Measurements from ENCODE around the gene RNF113A. TPM values are rescaled to one million over a fixed set of nuclear protein-coding genes. Genes with fewer than 3 reads are reported as not detected.
"Not testable (repeated sequence)": the region's sequence is repeated elsewhere in the genome, so short reads cannot be mapped to it uniquely, and the experiment has no call there.

Gene RNF113A
- total and polyA plus RNA-seq, 4 donors, result 8.8 to 18.5 (median 16.9) TPM

DNA sequence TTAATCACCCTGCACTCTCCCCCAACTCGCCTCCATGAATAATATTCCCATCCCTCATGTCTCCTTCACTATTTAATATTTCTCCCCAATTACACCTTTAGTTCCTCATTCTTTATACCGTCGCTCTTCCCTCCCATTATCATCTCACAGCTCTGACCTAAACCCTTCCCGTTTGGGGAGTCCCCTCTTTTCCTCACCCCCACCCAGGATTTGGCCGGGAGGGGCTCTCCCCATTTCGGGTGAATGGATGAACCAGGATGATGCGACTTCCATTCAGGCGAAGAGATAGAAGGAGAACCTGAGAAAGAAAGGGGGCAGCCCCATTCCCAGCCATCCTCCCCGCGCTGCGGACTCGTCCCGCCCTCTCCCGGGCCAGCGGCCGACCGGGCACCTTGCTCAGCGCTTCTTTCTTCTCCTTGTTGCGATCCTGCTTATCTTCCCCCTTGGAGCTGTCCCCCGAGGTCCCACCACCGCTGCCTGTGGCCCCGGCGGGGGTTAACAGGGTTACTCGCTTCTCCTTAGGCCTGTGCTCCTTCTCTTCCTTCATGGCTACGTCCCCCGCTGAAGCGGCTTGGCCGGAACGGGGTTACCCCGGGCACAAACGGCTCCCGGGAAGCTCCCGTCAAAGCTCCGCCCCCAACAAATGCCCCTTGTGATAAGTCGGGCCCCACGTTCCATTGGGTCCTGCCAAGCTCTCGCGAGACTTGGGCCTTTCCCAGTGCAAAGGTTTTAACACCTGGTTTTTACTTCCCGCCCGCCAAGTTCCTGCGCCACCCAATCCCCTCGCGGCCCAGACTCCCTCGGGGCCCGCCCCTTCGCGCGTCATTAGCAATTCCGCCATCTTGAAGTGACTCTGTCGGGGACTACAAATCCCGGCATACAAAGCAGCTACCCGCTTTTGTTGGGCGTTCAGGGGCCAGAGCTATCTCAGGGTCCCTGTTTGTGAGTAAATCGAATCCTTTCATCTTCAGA, 18.9 kb downstream of the RNF113A start, which contains the start of gene UPF3B:
UPF3B (minus strand) TSS at position 582 of the 972 bp plus-strand sequence; CDS start at position 547, 35 bp downstream.
- Histone ChIP-seq H3K36me3 (ENCODE audit: control insufficient read depth, insufficient read depth, low read length) (peaks cover 2% of the 10 kb centered on the region), H3K27me3 (ENCODE audit: control insufficient read depth, insufficient read depth, low read length) (no peaks in the 10 kb centered on the region), H3K9me3 (ENCODE audit: control insufficient read depth, insufficient read depth, low read length) (no peaks in the 10 kb centered on the region), H3K4me3 (ENCODE audit: low read depth, low read length) (peak within 1 kb of the TSS; percentile 72), H3K4me1 (ENCODE audit: control insufficient read depth, insufficient read depth, low read length) (no peaks in the 10 kb centered on the region), H3K27ac (ENCODE audit: low read depth, low read length) (peak within 1 kb of the TSS; percentile 91)
- peak; percentile 78 to 98 (median 84) for DNase-seq (ENCODE audit: low read depth in 4 of 6, low spot score in 6 of 6)
- WGBS (ENCODE audit: insufficient coverage), result 24% methylated on average over 50 of the region's 54 CpGs

DNA sequence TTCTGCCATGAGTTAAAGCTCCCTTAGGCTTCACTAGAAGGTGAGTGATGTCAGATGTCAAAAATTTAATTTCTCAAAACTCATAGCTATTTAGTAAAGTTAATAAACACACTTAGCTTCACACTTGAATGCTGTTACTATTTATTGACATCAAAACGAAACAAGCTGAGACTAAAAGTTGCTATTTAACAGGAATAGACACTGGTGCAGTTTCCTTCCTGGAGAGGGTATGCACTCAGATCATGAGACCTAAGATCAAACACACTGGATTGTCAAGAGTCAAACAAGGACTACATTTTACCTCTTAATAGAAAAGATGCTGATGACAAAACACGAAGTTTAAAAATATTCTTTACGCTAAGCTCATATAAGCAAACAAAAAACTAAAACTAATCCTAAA, 37.6 kb downstream of the RNF113A start:
- Histone ChIP-seq H3K36me3 (ENCODE audit: control insufficient read depth, insufficient read depth, low read length) (peaks cover 14% of the 10 kb centered on the region), H3K4me3 (ENCODE audit: low read depth, low read length) (no peak overlapping the region), H3K9me3 (ENCODE audit: control insufficient read depth, insufficient read depth, low read length) (no peaks in the 10 kb centered on the region), H3K27ac (ENCODE audit: low read depth, low read length) (no peak overlapping the region), H3K27me3 (ENCODE audit: control insufficient read depth, insufficient read depth, low read length) (no peaks in the 10 kb centered on the region), H3K4me1 (ENCODE audit: control insufficient read depth, insufficient read depth, low read length) (no peaks in the 10 kb centered on the region)
- no peak for DNase-seq (ENCODE audit: low read depth in 4 of 6, low spot score in 6 of 6)
- no CpG with 5 or more reads among the region's 3 CpGs for WGBS (ENCODE audit: insufficient coverage)

- no peaks in the 10 kb centered on the region for H3K9me3 ChIP-seq (ENCODE audit: control insufficient read depth, insufficient read depth, low read length)
- H3K4me3 ChIP-seq (ENCODE audit: low read depth, low read length), result no peak overlapping the region
- H3K36me3 ChIP-seq (ENCODE audit: control insufficient read depth, insufficient read depth, low read length), result peaks cover 2% of the 10 kb centered on the region
- no peaks in the 10 kb centered on the region for H3K27me3 ChIP-seq (ENCODE audit: control insufficient read depth, insufficient read depth, low read length)
- WGBS (ENCODE audit: insufficient coverage), result 80% methylated on average over 1 of the region's 5 CpGs
- no peak overlapping the region for H3K27ac ChIP-seq (ENCODE audit: low read depth, low read length)
- no peaks in the 10 kb centered on the region for H3K4me1 ChIP-seq (ENCODE audit: control insufficient read depth, insufficient read depth, low read length)
- DNase-seq (ENCODE audit: low read depth in 4 of 6, low spot score in 6 of 6), result no peak
These were observed 43.1 kb downstream of the RNF113A start for GRCh38 chrX:119828446-119828845.

DNA sequence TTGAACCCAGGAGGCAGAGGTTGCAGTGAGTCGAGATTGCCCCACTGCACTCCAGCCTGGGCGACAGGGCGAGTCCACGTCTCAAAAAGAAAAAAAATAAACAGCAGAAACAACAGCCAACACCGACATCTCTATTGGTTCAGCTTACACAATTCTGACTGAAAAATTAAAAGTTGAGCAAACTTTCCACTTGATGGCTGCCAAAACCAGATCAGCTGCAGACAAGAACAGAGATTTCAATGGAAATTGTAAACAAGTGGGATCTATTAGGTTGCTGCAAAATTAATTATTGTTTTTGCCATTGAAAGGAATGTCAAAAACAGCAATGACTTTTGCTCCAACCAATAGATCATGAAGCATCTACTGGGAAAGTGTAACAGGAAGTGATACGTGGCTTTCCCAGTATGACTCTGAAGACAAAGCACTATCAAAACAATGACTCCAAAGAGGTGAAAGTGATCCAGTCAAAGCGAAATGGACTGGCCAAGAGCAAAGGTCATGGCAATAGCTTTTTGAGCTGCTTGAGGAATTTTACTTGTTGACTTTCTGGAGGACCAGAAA, 45.1 kb downstream of the RNF113A start:
- H3K4me1 ChIP-seq (ENCODE audit: control insufficient read depth, insufficient read depth, low read length), result no peaks in the 10 kb centered on the region
- no peak overlapping the region for H3K4me3 ChIP-seq (ENCODE audit: low read depth, low read length)
- WGBS (ENCODE audit: insufficient coverage), result 48% methylated on average over 5 of the region's 7 CpGs
- H3K36me3 ChIP-seq (ENCODE audit: control insufficient read depth, insufficient read depth, low read length), result peaks cover 2% of the 10 kb centered on the region
- H3K27ac ChIP-seq (ENCODE audit: low read depth, low read length), result no peak overlapping the region
- no peaks in the 10 kb centered on the region for H3K27me3 ChIP-seq (ENCODE audit: control insufficient read depth, insufficient read depth, low read length)
- H3K9me3 ChIP-seq (ENCODE audit: control insufficient read depth, insufficient read depth, low read length), result no peaks in the 10 kb centered on the region
- no peak for DNase-seq (ENCODE audit: low read depth in 4 of 6, low spot score in 6 of 6)

- no CpG with 5 or more reads among the region's 5 CpGs for WGBS (ENCODE audit: insufficient coverage)
- not testable (repeated sequence) for DNase-seq (ENCODE audit: low read depth in 4 of 6, low spot score in 6 of 6); H3K27me3 ChIP-seq (ENCODE audit: control insufficient read depth, insufficient read depth, low read length)
These were observed 47.3 kb downstream of the RNF113A start for GRCh38 chrX:119824221-119824620.

DNA sequence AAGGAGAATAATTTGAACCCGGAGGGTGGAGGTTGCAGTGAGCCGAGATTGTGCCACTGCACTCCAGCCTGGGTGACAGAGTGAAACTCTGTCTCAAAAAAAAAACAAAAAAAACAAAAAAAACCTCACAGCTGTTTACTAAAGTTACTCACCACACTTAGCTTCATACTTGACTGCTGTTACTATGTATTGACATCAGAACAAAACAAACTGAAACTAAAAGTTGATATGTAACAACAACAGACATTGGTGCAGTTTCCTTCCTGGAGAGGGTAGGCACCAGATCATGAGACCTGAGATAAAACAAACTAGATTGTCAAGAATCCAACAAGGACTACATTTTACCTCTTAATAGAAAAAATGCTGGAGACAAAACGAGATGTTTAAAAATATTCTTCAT, 49.8 kb downstream of the RNF113A start:
- H3K27me3 ChIP-seq (ENCODE audit: control insufficient read depth, insufficient read depth, low read length); H3K9me3 ChIP-seq (ENCODE audit: control insufficient read depth, insufficient read depth, low read length); DNase-seq (ENCODE audit: low read depth in 4 of 6, low spot score in 6 of 6); H3K4me3 ChIP-seq (ENCODE audit: low read depth, low read length); H3K27ac ChIP-seq (ENCODE audit: low read depth, low read length); H3K4me1 ChIP-seq (ENCODE audit: control insufficient read depth, insufficient read depth, low read length); H3K36me3 ChIP-seq (ENCODE audit: control insufficient read depth, insufficient read depth, low read length): not testable (repeated sequence)
- no CpG with 5 or more reads among the region's 3 CpGs for WGBS (ENCODE audit: insufficient coverage)

More at GRCh38 chrX:119824221-119824620, 47.3 kb downstream of the RNF113A start:
- not testable (repeated sequence) for H3K4me1 ChIP-seq (ENCODE audit: control insufficient read depth, insufficient read depth, low read length); H3K9me3 ChIP-seq (ENCODE audit: control insufficient read depth, insufficient read depth, low read length); H3K27ac ChIP-seq (ENCODE audit: low read depth, low read length); H3K4me3 ChIP-seq (ENCODE audit: low read depth, low read length); H3K36me3 ChIP-seq (ENCODE audit: control insufficient read depth, insufficient read depth, low read length)

Other genes with a start within 250 kb of the RNF113A start
- gene SEPTIN6, start 178.6 kb downstream of the RNF113A start, total RNA-seq, result 10 to 100 TPM; 40.0 to 52.7 TPM
- gene SEPTIN6, start 178.6 kb downstream of the RNF113A start, polyA plus RNA-seq (ENCODE audit: insufficient read length in 2 of 2), result 10 to 100 TPM; 69.2 to 73.7 TPM
- under 1 TPM; 0.50 to 0.88 TPM for gene SOWAHD, start 113.1 kb downstream of the RNF113A start, total RNA-seq
- gene SOWAHD, start 113.1 kb downstream of the RNF113A start, polyA plus RNA-seq (ENCODE audit: insufficient read length in 2 of 2), result 1 to 10 TPM; 1.1 to 1.7 TPM
- 1,000 to 10,000 TPM; 1,424 to 2,585 TPM for gene RPL39, start 80.1 kb downstream of the RNF113A start, total RNA-seq
- 1,000 to 10,000 TPM; 1,050 to 1,061 TPM for gene RPL39, start 80.1 kb downstream of the RNF113A start, polyA plus RNA-seq (ENCODE audit: insufficient read length in 2 of 2)
- gene UPF3B, start 18.8 kb downstream of the RNF113A start, total RNA-seq, result 1 to 10 TPM; 3.9 to 6.3 TPM
- gene UPF3B, start 18.8 kb downstream of the RNF113A start, polyA plus RNA-seq (ENCODE audit: insufficient read length in 2 of 2), result 10 to 100 TPM; 23.4 to 25.3 TPM
- 100 to 1,000 TPM in 1 of 2 donors, 10 to 100 TPM in 1; 59.9 to 240 TPM for gene NDUFA1, start 99 bp upstream of the RNF113A start, total RNA-seq
- gene NDUFA1, start 99 bp upstream of the RNF113A start, polyA plus RNA-seq (ENCODE audit: insufficient read length in 2 of 2), result 100 to 1,000 TPM; 123 to 135 TPM
- 10 to 100 TPM in 1 of 2 donors, under 1 TPM in 1; 0.99 to 16.3 TPM for gene AKAP14, start 24.2 kb upstream of the RNF113A start, total RNA-seq
- 1 to 10 TPM; 2.0 to 3.3 TPM for gene AKAP14, start 24.2 kb upstream of the RNF113A start, polyA plus RNA-seq (ENCODE audit: insufficient read length in 2 of 2)
- 1 to 10 TPM; 8.9 to 9.8 TPM for gene NKAP, start 72.0 kb upstream of the RNF113A start, total RNA-seq
- 10 to 100 TPM; 13.5 to 14.5 TPM for gene NKAP, start 72.0 kb upstream of the RNF113A start, polyA plus RNA-seq (ENCODE audit: insufficient read length in 2 of 2)
- gene RHOXF2B, start 206.0 kb upstream of the RNF113A start, total RNA-seq, result not detected
- gene RHOXF2B, start 206.0 kb upstream of the RNF113A start, polyA plus RNA-seq (ENCODE audit: insufficient read length in 2 of 2), result under 1 TPM; 0.14 to 0.18 TPM
- gene RHOXF1, start 244.2 kb upstream of the RNF113A start, total RNA-seq, result under 1 TPM in 1 of 2 donors, not detected in 1; 0.50 TPM
- 1 to 10 TPM; 3.3 to 5.2 TPM for gene RHOXF1, start 244.2 kb upstream of the RNF113A start, polyA plus RNA-seq (ENCODE audit: insufficient read length in 2 of 2)